SK-N-MC (cell line): ENCODE data around the gene MRPL55.

Experiments
- EZH2 ChIP-seq: fragments of 200-600 bp; sonication (generic); IDR thresholded peaks from one replicate; pipeline ENCODE4 v1.6.1; 2017; ENCODE audit warnings: antibody characterized with exemption
- FOXP2 ChIP-seq: optimal IDR thresholded peaks from 2 replicates; pipeline ENCODE3; 2011; ENCODE audit warnings: mild to moderate bottlenecking, moderate library complexity; ENCODE audit not compliant: insufficient read depth; ENCODE audit errors: extremely low read length, control extremely low read depth
- POLR2AphosphoS5 ChIP-seq: IDR thresholded peaks from 2 replicates; pipeline ENCODE4 v1.6.1; 2012; ENCODE audit warnings: mild to moderate bottlenecking, low read depth, low read length, borderline replicate concordance

GRCh38 chr1:228097333-228098081, 11.6 kb downstream of the MRPL55 start:
- TF ChIP-seq EZH2 (no peak), POLR2AphosphoS5 (no peak), FOXP2 (no peak)
